H1 (cell line): Measurements from ENCODE around the gene FASLG. TPM values are rescaled to one million over a fixed set of nuclear protein-coding genes. Genes with fewer than 3 reads are reported as not detected.

Source experiments
- CTCF ChIA-PET: fragments of 300-600 bp; sonication (Branson Sonifier 250); formaldehyde crosslinking; loops from one replicate; lab custom pipeline; 2021; ENCODE audit not compliant: partially characterized antibody; lab: Charles Lee
- POLR2A ChIA-PET: fragments of 300-600 bp; sonication (Branson Sonifier 250); formaldehyde crosslinking; loops from one replicate; lab custom pipeline; 2021; ENCODE audit warnings: inconsistent platforms; ENCODE audit not compliant: partially characterized antibody; lab: Charles Lee
- DNase-seq, 2 experiments: peaks; one replicate each; pipeline versions ENCODE4 v3.0.0 to v3.0.0-alpha.2; 2010 to 2022; ENCODE audit warnings: low spot score in 2 of 2, low read depth in 1 of 2, mixed read lengths in 1 of 2
- FAIRE-seq: peaks from 2 replicates; lab custom pipeline; 2011; peaks lifted over from hg19 to GRCh38; lab: Jason Lieb, UNC
- H2AFZ ChIP-seq: 2 replicates; pipeline ENCODE4 v1.8.1; 2012; ENCODE audit warnings: low read length, inconsistent platforms
- H2AK5ac ChIP-seq: 2 replicates; pipeline ENCODE4 v1.6.1; 2013; ENCODE audit warnings: low read depth, low read length
- H2BK120ac ChIP-seq: replicated peaks from 2 replicates; pipeline ENCODE3; 2013; ENCODE audit warnings: low read depth, low read length, inconsistent platforms
- H2BK12ac ChIP-seq: 2 replicates; pipeline ENCODE4 v1.6.1; 2013; ENCODE audit warnings: low read depth, low read length
- H2BK15ac ChIP-seq: 2 replicates; pipeline ENCODE4 v1.6.1; 2013; ENCODE audit warnings: low read length
- H2BK20ac ChIP-seq: 2 replicates; pipeline ENCODE4 v1.6.1; 2013; ENCODE audit warnings: low read length
- H2BK5ac ChIP-seq: 2 replicates; pipeline ENCODE4 v1.6.1; 2013; ENCODE audit warnings: low read depth, low read length
- H3K14ac ChIP-seq: 2 replicates; pipeline ENCODE4 v1.6.1; 2013; ENCODE audit warnings: inconsistent platforms; ENCODE audit not compliant: insufficient read length
- H3K18ac ChIP-seq: 2 replicates; pipeline ENCODE4 v1.6.1; 2013; ENCODE audit warnings: low read length; ENCODE audit errors: extremely low read depth
- H3K23ac ChIP-seq: 2 replicates; pipeline ENCODE4 v1.6.1; 2013; ENCODE audit warnings: inconsistent platforms; ENCODE audit not compliant: insufficient read length
- H3K23me2 ChIP-seq: 2 replicates; pipeline ENCODE4 v1.6.1; 2013; ENCODE audit warnings: low read depth, low read length
- H3K27ac ChIP-seq: 2 replicates; pipeline ENCODE4 v1.6.1; 2011; ENCODE audit warnings: low read depth, low read length, inconsistent platforms
- H3K27me3 ChIP-seq, 4 experiments: replicated peaks in 1 of 4; 1 replicate in 1 of 4; 2 replicates in 3 of 4; pipeline versions ENCODE4 v1.6.1 to v1.8.1; 2011 to 2013; ENCODE audit warnings: low read length in 3 of 4, mild to moderate bottlenecking in 3 of 4, inconsistent platforms in 2 of 4, mixed read lengths in 2 of 4, moderate library complexity in 1 of 4; ENCODE audit not compliant: control insufficient read depth in 3 of 4, insufficient read depth in 3 of 4; ENCODE audit errors: extremely low read depth in 1 of 4
- H3K36me3 ChIP-seq, 4 experiments: 2 replicates each; pipeline versions ENCODE4 v1.6.1 to v1.8.1; 2011 to 2013; ENCODE audit warnings: mild to moderate bottlenecking in 4 of 4, low read length in 3 of 4, moderate library complexity in 2 of 4, control low read depth in 1 of 4, inconsistent platforms in 1 of 4; ENCODE audit not compliant: insufficient read depth in 4 of 4, control insufficient read depth in 2 of 4
- H3K4ac ChIP-seq: replicated peaks from 2 replicates; pipeline ENCODE3; 2013; ENCODE audit warnings: low read length, low read depth, mixed read lengths, inconsistent platforms; ENCODE audit not compliant: insufficient read length
- H3K4me1 ChIP-seq, 4 experiments: replicated peaks in 1 of 4; 1 replicate in 1 of 4; 2 replicates in 3 of 4; pipeline versions ENCODE4 v1.6.1 to v1.8.1; 2011 to 2013; ENCODE audit warnings: low read length in 3 of 4, inconsistent platforms in 2 of 4, mixed read lengths in 1 of 4; ENCODE audit not compliant: insufficient read depth in 4 of 4, control insufficient read depth in 3 of 4
- H3K4me2 ChIP-seq, 2 experiments: 2 replicates each; pipeline versions ENCODE4 v1.6.1 to v1.8.1; 2011 to 2013; ENCODE audit warnings: low read depth in 2 of 2, low read length in 2 of 2, control low read depth in 1 of 2, inconsistent platforms in 1 of 2, mild to moderate bottlenecking in 1 of 2; ENCODE audit not compliant: insufficient read depth in 1 of 2
- H3K4me3 ChIP-seq, 4 experiments: fragments of 200-600, 300-600 bp in 1 of 4; sonication (generic), shearing (Covaris generic), sonication (Bioruptor Twin) in 1 of 4; 2 replicates each; pipeline versions ENCODE4 v1.5.1 to v1.8.1; 2011 to 2016; ENCODE audit warnings: low read length in 4 of 4, low read depth in 3 of 4, control low read depth in 2 of 4, inconsistent platforms in 2 of 4, mild to moderate bottlenecking in 2 of 4, mixed read lengths in 1 of 4, moderate library complexity in 1 of 4; ENCODE audit not compliant: insufficient read depth in 2 of 4; ENCODE audit errors: extremely low read depth in 1 of 4
- H3K56ac ChIP-seq: replicated peaks from 2 replicates; pipeline ENCODE3; 2013; ENCODE audit warnings: low read depth, mild to moderate bottlenecking, mixed read lengths, low read length, inconsistent platforms; ENCODE audit not compliant: insufficient read length
- H3K79me1 ChIP-seq: 2 replicates; pipeline ENCODE4 v1.6.1; 2013; ENCODE audit warnings: low read depth, low read length, control low read depth
- H3K79me2 ChIP-seq, 2 experiments: 2 replicates each; pipeline versions ENCODE4 v1.6.1 to v1.8.1; 2012 to 2013; ENCODE audit warnings: low read length in 2 of 2, mild to moderate bottlenecking in 2 of 2, inconsistent platforms in 1 of 2; ENCODE audit not compliant: insufficient read depth in 2 of 2, control insufficient read depth in 1 of 2
- H3K9ac ChIP-seq, 4 experiments: replicated peaks in 1 of 4; 1 replicate in 1 of 4; 2 replicates in 3 of 4; pipeline versions ENCODE4 v1.6.1 to v1.8.1; 2011 to 2013; ENCODE audit warnings: low read depth in 3 of 4, low read length in 3 of 4, control low read depth in 2 of 4, mild to moderate bottlenecking in 2 of 4, moderate library complexity in 2 of 4, inconsistent platforms in 1 of 4; ENCODE audit errors: extremely low read depth in 1 of 4
- H3K9me3 ChIP-seq, 2 experiments: 2 replicates each; pipeline versions ENCODE4 v1.6.1 to v1.8.1; 2012 to 2013; ENCODE audit warnings: mild to moderate bottlenecking in 2 of 2, moderate library complexity in 2 of 2, control low read depth in 1 of 2, inconsistent platforms in 1 of 2, low read depth in 1 of 2, low read length in 1 of 2, mixed read lengths in 1 of 2; ENCODE audit not compliant: insufficient read depth in 2 of 2
- H4K20me1 ChIP-seq, 2 experiments: replicated peaks in 1 of 2; 2 replicates each; pipeline versions ENCODE3 to v1.8.1; 2011 to 2013; ENCODE audit warnings: inconsistent platforms in 2 of 2, low read length in 2 of 2, mild to moderate bottlenecking in 1 of 2; ENCODE audit not compliant: insufficient read depth in 2 of 2, control insufficient read depth in 1 of 2
- H4K5ac ChIP-seq: 2 replicates; pipeline ENCODE4 v1.6.1; 2013; ENCODE audit warnings: low read length, low read depth, mixed read lengths, inconsistent platforms; ENCODE audit not compliant: insufficient read length
- H4K8ac ChIP-seq: 2 replicates; pipeline ENCODE4 v1.8.0; 2013; ENCODE audit warnings: mild to moderate bottlenecking, moderate library complexity, low read length, inconsistent platforms; ENCODE audit not compliant: insufficient read depth; ENCODE audit errors: extremely low read depth
- H4K91ac ChIP-seq: replicated peaks from 2 replicates; pipeline ENCODE3; 2013; ENCODE audit warnings: low read length, mixed read lengths, inconsistent platforms; ENCODE audit not compliant: insufficient read length
- BCL11A ChIP-seq, 2 experiments: IDR thresholded peaks; one replicate each; pipeline ENCODE4 v1.6.1; 2011; ENCODE audit warnings: low read depth in 2 of 2, low read length in 2 of 2, mild to moderate bottlenecking in 2 of 2
- BRCA1 ChIP-seq: IDR thresholded peaks from 2 replicates; pipeline ENCODE4 v1.6.1; 2012; ENCODE audit warnings: low read depth, low read length, improper control_type of control experiment
- CHD1 ChIP-seq: IDR thresholded peaks from 2 replicates; pipeline ENCODE4 v1.6.1; 2012; ENCODE audit warnings: low read depth, low read length, improper control_type of control experiment
- EP300 ChIP-seq, 2 experiments: IDR thresholded peaks; 1 replicate in 1 of 2; 2 replicates in 1 of 2; pipeline ENCODE4 v1.6.1; 2011 to 2012; ENCODE audit warnings: low read depth in 2 of 2, low read length in 2 of 2, mild to moderate bottlenecking in 2 of 2, borderline replicate concordance in 1 of 2, inconsistent platforms in 1 of 2, moderate library complexity in 1 of 2
- POLR2AphosphoS5 ChIP-seq: IDR thresholded peaks from 2 replicates; pipeline ENCODE4 v1.6.1; 2011; ENCODE audit warnings: low read depth, low read length
- SIX5 ChIP-seq: IDR thresholded peaks from 2 replicates; pipeline ENCODE4 v1.6.1; 2011; ENCODE audit warnings: mild to moderate bottlenecking, low read depth, low read length
- SP1 ChIP-seq: IDR thresholded peaks from 2 replicates; pipeline ENCODE4 v1.6.1; 2011; ENCODE audit warnings: low read depth, low read length
- SUZ12 ChIP-seq: fragments of 200-600 bp; sonication (generic); IDR thresholded peaks from 2 replicates; pipeline ENCODE4 v1.6.1; 2012; ENCODE audit warnings: mild to moderate bottlenecking, inconsistent platforms, low read length, moderate library complexity, mixed read lengths
- WGBS, 2 experiments: shearing (Covaris generic) in 1 of 2; methylation state at CpG; one replicate each; pipeline versions ENCODE4 v1.1.6 to v1.1.7; 2013 to 2015; ENCODE audit warnings: low lambda C conversion rate in 2 of 2, mixed read lengths in 2 of 2, inconsistent platforms in 1 of 2, low coverage in 1 of 2, missing lambda C conversion rate in 1 of 2; ENCODE audit not compliant: insufficient replicate concordance in 2 of 2, insufficient coverage in 1 of 2, insufficient read length in 1 of 2; ENCODE audit errors: extremely low coverage in 1 of 2, missing lambda C conversion rate in 1 of 2; 5-methylcytosine and 5-hydroxymethylcytosine counted together
- polyA plus RNA-seq, 7 experiments: library from polyadenylated mRNA; depleted of rRNA in 3 of 7; stranded (reverse) in 5 of 7; unstranded in 2 of 7; fragments of >200 nt in 5 of 7; fragments of 200-250 nt in 2 of 7; gene quantifications; 1 replicate in 5 of 7; 2 replicates in 1 of 7; 4 replicates in 1 of 7; pipeline versions ENCODE4 v1.2.1 to v1.2.3, GENCODE V29; 2011 to 2013; ENCODE audit warnings: missing spikeins in 2 of 7, mixed read lengths in 2 of 7
- total RNA-seq: library from RNA; stranded (reverse); fragmentation: NEBNext Ultra II Directional; extraction: Animal tissue kit (Norgen Biotek cat#: 25700); gene quantifications from 2 replicates; pipeline ENCODE4 v1.2.1, GENCODE V29; 2021

Gene FASLG
- total and polyA plus RNA-seq, 2 of the 8 experiments (the other 6 are each of a cell fraction or from before 2014, with no cell fraction given) = not detected

- no peak overlapping the region for H3K4me3 ChIP-seq
- no peak overlapping the region for H2AFZ ChIP-seq
- DNase-seq (no peak), FAIRE-seq (no peak)
- no peak overlapping the region for H4K91ac ChIP-seq
- H3K18ac ChIP-seq = no peak overlapping the region
- CTCF ChIA-PET = interaction anchor here (1.0 kb wide), 1 partner anchor 57 kb away, joined by 6 read pairs; no protein-coding TSS in a partner anchor
- H4K5ac ChIP-seq = no peak overlapping the region
- H3K9me3 ChIP-seq = no peaks in the 10 kb centered on the region
- no peak for TF ChIP-seq EP300 (IDR thresholded peaks at IDR 0.05; ENCODE audit: borderline replicate concordance in 1 of 2, low read depth in 2 of 2, low read length in 2 of 2)
- TF ChIP-seq SUZ12 = no peak
- TF ChIP-seq SP1 = no peak
- no peak for TF ChIP-seq BRCA1
- no peak for TF ChIP-seq SIX5
- no peak for TF ChIP-seq POLR2AphosphoS5
- no peak for TF ChIP-seq CHD1
- no peak for TF ChIP-seq BCL11A (IDR thresholded peaks at IDR 0.05; ENCODE audit: low read depth in 2 of 2, low read length in 2 of 2)
- H3K4me1 ChIP-seq = no peaks in the 10 kb centered on the region
- H2BK20ac ChIP-seq = no peak overlapping the region
- H3K23me2 ChIP-seq = no peaks in the 10 kb centered on the region; the same call in 1 of the 2 replicates
- no peaks in the 10 kb centered on the region for H4K20me1 ChIP-seq
- H3K4me2 ChIP-seq = no peak overlapping the region
- H2BK5ac ChIP-seq = no peak overlapping the region
- H2BK120ac ChIP-seq = no peak overlapping the region
- H3K79me1 ChIP-seq = no peaks in the 10 kb centered on the region
- no peak overlapping the region for H3K27ac ChIP-seq
- no peak overlapping the region for H3K9ac ChIP-seq
- POLR2A ChIA-PET = no interaction called here
- no peaks in the 10 kb centered on the region for H3K27me3 ChIP-seq
- H4K8ac ChIP-seq = no peak overlapping the region
- no peak overlapping the region for H2AK5ac ChIP-seq
- no peaks in the 10 kb centered on the region for H3K36me3 ChIP-seq
- H3K79me2 ChIP-seq = no peaks in the 10 kb centered on the region
- WGBS, 2 experiments = 87% methylated on average over 4 of the region's 4 CpGs; no CpG with 5 or more reads in 1 of the 2 experiments
- H3K4ac ChIP-seq = no peak overlapping the region
- no peak overlapping the region for H2BK15ac ChIP-seq
- no peak overlapping the region for H3K23ac ChIP-seq
- H3K56ac ChIP-seq = no peak overlapping the region
- H2BK12ac ChIP-seq = no peak overlapping the region
- no peak overlapping the region for H3K14ac ChIP-seq
These were observed 11.9 kb downstream of the FASLG start for GRCh38 chr1:172670791-172671190.
